Non-pigmented ciliary epithelial cell (primary cell): ENCODE measurements around the gene CREBRF.
"Not testable (repeated sequence)": the region's sequence is repeated elsewhere in the genome, so short reads cannot be mapped to it uniquely, and the experiment has no call there.

Experiments
- DNase-seq: peaks from one replicate; pipeline ENCODE4 v3.0.0-alpha.2; 2010; ENCODE audit warnings: low read depth

The CREBRF gene

GRCh38 chr5:173035904-173036707 is 20.0 kb upstream of the CREBRF start:
- DNase-seq = no peak

- no peak for DNase-seq
Measured at GRCh38 chr5:173039188-173039587, 17.0 kb upstream of the CREBRF start.

DNA sequence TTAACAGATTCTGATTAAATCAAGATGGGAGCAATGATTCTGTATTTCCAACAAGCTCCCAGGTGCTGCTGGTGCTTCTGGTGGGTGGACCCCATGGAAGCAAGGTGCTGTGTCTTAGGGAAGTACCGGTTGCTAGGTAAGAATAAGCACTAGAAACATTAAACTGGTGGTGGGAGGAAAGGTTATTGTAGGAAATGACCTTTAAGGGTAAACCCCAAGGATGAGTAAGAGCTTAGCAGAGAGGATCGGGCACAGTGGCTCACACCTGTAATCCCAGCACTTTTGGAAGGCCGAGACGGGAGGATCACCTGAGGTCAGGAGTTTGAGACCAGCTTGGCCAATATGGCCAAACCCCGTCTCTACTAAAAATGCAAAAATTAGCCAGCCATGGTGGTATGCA is 16.2 kb upstream of the CREBRF start:
- DNase-seq = no peak

DNA sequence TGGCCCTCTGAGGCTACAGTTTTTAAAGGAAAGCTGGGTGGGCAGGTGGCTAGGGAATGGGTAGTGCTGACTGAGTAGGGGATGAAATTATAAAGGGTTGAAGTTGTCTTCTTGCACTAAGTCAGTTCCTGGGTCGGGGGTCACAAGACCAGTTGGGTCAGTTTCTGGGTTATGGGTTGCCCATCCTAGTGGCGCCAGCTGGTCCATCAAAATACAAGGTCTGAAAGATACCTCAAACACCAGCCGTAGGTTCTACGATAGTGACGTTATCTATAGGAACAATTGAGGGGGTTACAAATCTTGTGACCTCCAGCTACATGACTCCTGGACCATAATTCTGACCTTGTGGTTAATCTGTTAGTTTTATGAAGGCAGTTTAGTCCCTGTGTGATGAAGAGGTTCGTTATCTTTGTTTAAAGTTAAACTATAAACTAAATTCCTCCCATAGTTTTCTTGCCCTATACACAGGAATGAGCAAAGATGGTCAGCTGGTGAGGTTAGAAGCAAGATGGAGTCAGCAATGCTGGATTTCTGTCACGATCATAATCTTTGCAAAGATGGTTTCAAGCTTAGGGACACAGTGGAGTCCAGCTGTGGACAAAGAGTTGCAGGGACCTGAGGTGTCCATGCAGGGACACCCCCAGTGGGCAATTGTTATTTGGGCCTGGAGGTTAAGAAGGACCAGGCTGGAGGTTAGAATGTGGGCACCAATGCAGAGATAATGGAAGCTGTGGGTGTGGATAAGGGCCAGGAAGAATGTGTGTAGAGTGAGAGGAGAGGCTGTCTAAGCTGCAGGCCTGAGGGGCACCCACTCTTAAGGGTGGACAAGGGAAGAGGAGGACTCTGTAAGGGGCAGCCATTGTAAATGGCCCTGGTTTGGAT is 14.0 kb upstream of the CREBRF start:
- no peak for DNase-seq

GRCh38 chr5:173042763-173043107 is 13.4 kb upstream of the CREBRF start:
- DNase-seq = no peak

- no peak for DNase-seq
Measured at GRCh38 chr5:173045474-173045873, 10.7 kb upstream of the CREBRF start.

- not testable (repeated sequence) for DNase-seq
Measured at GRCh38 chr5:173047096-173047837, 8.9 kb upstream of the CREBRF start.

GRCh38 chr5:173047838-173048105 is 8.4 kb upstream of the CREBRF start:
- DNase-seq = no peak

- DNase-seq = no peak
Measured at GRCh38 chr5:173050791-173051190, 5.4 kb upstream of the CREBRF start.

- DNase-seq = peak; percentile 37
Measured at GRCh38 chr5:173051746-173052145, 4.4 kb upstream of the CREBRF start.

DNA sequence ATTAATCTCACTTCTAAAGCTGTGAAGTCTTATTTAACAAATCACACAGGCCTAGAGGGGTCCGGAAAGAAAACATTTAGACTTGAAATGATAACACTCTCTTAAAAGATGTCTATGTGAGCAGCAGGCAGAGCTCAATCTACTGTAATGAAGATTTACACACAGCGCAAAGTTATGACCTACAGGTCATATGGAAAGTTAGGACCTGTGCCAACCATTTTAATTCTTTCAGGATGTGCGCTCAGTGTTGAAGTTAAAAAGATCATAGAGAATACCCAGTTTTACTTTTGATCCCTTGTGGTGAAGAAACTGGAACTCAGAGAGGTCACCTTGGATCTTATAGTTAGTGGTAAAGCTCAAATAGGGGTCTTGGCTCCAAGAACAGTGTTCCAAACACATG is 3.1 kb upstream of the CREBRF start:
- DNase-seq = no peak

DNA sequence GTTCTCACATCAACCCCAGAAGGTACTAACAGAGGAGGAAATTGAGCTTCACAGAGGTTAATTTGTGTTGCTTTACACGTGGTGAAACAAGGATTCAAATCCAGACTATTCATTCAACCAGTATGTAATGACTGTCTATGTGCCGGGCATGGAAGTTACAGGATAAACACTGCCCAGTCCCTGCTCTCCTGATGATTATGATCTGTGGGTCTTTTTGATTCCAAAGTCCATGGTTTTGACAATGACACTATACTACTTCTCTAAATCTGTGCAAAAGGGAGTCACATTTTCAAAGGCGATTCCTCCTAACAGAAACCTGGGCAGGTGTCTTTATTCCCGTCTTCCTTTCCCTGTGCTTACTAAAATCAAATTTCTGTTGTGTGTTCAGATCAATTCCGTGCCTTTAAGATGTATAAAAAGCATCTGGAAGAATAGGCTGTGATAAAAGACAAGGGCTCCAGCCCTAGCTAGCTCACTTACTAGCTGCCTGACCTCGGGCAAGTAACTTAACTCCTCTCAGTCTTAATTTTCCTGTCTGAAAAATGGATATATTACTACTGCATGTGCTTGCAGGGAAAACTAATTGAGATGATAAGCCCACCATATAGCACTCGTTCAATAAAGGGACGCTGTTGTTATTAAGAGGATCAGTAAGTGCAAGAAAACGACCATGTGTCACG is 970 bp upstream of the CREBRF start:
- no peak for DNase-seq

- no peak for DNase-seq
Measured at GRCh38 chr5:173055722-173055982, 500 bp upstream of the CREBRF start.

DNA sequence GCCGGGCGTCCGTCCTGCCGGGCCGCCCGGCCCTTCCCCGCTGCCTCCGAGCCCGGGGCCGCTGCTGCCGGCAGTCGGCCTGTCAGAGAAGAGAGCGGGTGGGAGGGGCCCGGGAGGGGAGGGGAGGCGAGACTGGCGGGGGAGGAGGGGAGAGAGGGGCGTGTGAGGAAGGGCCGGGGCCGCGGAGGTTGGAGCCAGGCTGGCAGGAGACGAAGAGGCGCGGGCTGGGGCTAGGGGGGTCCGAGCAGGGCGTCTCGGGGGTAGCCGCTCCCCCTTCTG is 570 bp downstream of the CREBRF start:
- no peak for DNase-seq

GRCh38 chr5:173057062-173057924 is 1.1 kb downstream of the CREBRF start:
- DNase-seq = peak; percentile 92

DNA sequence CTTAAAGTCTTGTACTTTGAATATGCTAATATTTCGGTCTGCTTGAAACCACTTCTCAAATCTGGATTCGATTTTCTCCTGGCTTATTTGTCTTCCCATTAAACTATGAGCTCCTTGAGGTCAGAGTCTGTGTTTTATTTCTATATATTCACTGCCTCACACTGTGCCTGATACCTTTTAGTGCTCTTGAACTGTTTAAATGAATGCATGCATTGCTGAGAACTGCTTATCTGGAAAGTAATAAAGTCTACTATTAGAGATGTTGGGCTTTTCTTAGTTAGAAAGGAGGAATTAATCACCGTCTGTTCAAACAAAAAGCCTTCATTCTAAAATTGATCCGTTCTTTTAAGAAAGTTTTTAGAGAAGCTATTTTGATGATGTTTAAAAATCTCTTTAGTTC is 6.0 kb downstream of the CREBRF start:
- no peak for DNase-seq

GRCh38 chr5:173065155-173065554 is 9.0 kb downstream of the CREBRF start:
- no peak for DNase-seq

- no peak for DNase-seq
Measured at GRCh38 chr5:173069671-173070070, 13.5 kb downstream of the CREBRF start.

DNA sequence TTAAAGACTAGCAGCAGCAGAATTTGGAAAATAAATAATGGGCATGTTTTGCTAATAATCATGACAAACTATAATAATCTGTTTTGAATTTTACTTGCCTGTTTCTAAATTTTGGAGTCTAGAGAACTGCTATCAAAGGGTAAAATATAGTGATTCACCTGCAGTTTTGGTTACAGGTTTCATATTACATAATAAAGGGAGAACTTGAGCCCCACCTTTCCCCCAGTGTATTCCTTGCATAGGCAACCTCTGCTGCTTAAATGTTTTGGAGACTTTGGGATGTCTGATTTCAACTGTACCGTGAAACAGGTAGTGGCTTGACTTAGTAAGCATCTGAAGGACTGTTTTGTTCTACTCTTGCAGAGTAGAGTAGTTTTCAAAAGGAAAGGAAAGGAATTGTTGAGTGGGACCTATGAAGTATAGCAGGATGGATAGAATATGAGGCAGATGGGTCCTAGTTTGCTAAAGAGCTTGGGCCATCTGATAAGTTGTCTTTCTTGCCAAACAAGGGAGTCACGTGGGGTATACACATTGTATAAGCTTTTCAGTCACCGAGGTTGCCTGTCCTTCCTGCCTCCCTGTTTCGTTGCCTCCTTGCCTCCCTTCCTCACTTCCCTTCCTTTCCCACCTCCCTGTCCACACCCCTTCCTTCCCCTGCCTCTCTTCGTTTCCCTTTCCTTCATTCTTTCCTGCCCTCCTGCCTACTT is 19.1 kb downstream of the CREBRF start:
- DNase-seq = no peak

DNA sequence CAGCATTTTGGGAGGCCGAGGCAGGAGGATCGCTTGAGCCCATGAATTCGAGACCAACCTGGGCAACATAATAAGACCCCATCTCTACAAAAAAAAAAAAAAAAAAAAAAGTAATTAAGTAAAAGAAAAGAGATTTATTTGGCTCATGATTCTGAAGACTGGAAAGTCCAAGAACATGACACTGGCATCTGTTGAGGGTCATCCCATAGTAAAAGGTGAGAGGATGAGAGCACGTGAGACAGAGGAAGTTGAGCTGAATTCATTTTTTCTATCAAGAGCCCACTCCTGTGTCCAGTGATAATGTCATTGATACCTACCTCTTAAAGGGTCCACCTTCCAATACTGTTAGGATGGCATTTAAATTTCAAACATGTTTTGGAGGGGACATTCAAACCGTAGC is 19.8 kb downstream of the CREBRF start:
- no peak for DNase-seq

- DNase-seq = not testable (repeated sequence)
Measured at GRCh38 chr5:173076471-173076870, 20.3 kb downstream of the CREBRF start.
